ENCODE results near the gene SLC26A6. TPM values are rescaled to one million over a fixed set of nuclear protein-coding genes. Genes with fewer than 3 reads are reported as not detected.

The SLC26A6 gene
- total RNA-seq, 4 donors from 2014 or later = 14.0 to 29.4 (median 24.1) TPM

DNA sequence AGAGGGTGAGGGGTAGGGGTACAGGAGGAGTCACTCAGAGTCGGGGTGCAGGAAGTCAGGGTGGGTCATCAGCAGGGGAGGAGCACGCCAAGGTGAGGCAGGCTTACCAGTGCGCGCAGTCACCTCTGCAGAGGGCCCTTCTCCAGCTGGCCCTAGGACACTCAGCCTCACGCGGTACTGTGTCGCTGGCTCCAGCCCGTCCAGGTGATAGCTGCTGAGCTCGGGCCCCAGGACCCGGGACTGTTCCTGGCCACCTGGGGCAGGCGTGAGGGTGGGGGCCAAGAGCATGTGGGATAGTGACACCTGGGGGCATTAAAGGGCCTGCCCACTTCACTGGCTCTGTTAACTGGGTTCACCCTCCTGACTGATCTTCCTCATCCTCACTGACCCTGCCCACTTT lies 47.6 kb downstream of the SLC26A6 start:
- Histone ChIP-seq H3K36me3 (peaks cover 66% of the 10 kb centered on the region), H3K4me1 (peaks cover 8% of the 10 kb centered on the region)

DNA sequence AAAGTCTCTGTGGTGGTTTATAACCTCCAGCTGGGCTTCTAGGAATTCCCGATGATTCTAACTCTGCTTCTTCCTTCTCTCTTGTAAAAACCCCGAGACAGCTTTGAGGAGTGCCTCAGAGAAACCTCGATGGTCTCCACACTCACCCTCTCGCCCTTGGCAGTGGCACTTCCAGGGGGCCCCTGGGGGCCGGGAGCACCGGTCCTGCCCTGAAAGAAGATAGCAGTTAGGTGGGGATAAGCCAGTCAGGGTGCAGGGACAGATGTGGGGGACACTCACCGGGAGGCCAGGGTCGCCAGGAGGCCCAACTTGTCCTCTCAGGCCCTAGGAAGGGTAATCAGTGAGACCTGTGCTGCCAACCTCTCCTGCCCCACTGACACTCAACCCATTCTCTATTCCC lies 49.9 kb downstream of the SLC26A6 start:
- Histone ChIP-seq H3K27me3 (no peaks in the 10 kb centered on the region), H3K9me3 (no peaks in the 10 kb centered on the region), H3K36me3 (peaks cover 72% of the 10 kb centered on the region), H3K4me3 (no peak overlapping the region), H3K4me1 (no peaks in the 10 kb centered on the region), H3K27ac (no peak overlapping the region)
- TF ChIP-seq POLR2AphosphoS5 (IDR thresholded peaks at IDR 0.05) = no peak
- TF ChIP-seq EP300 (IDR thresholded peaks at IDR 0.05) = no peak
- no peak for TF ChIP-seq POLR2A (IDR thresholded peaks at IDR 0.05)
- TF ChIP-seq, protein P1, sequence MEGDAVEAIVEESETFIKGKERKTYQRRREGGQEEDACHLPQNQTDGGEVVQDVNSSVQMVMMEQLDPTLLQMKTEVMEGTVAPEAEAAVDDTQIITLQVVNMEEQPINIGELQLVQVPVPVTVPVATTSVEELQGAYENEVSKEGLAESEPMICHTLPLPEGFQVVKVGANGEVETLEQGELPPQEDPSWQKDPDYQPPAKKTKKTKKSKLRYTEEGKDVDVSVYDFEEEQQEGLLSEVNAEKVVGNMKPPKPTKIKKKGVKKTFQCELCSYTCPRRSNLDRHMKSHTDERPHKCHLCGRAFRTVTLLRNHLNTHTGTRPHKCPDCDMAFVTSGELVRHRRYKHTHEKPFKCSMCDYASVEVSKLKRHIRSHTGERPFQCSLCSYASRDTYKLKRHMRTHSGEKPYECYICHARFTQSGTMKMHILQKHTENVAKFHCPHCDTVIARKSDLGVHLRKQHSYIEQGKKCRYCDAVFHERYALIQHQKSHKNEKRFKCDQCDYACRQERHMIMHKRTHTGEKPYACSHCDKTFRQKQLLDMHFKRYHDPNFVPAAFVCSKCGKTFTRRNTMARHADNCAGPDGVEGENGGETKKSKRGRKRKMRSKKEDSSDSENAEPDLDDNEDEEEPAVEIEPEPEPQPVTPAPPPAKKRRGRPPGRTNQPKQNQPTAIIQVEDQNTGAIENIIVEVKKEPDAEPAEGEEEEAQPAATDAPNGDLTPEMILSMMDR (IDR thresholded peaks at IDR 0.05) = no peak
- 83% methylated on average over 8 of the region's 8 CpGs for WGBS
- no peak for DNase-seq (ENCODE audit: low spot score in 2 of 2)

More for the DNA sequence above, 47.6 kb downstream of the SLC26A6 start:
- DNase-seq (ENCODE audit: low spot score in 2 of 2) = no peak
- TF ChIP-seq, protein P1 (IDR thresholded peaks at IDR 0.05) = no peak
- TF ChIP-seq POLR2A (IDR thresholded peaks at IDR 0.05) (no peak), POLR2AphosphoS5 (IDR thresholded peaks at IDR 0.05) (no peak), EP300 (IDR thresholded peaks at IDR 0.05) (no peak)
- H3K4me3 ChIP-seq = no peak overlapping the region
- H3K27ac ChIP-seq = no peak overlapping the region
- H3K27me3 ChIP-seq = no peaks in the 10 kb centered on the region
- WGBS = 69% methylated on average over 2 of the region's 11 CpGs
- no peaks in the 10 kb centered on the region for H3K9me3 ChIP-seq

DNA sequence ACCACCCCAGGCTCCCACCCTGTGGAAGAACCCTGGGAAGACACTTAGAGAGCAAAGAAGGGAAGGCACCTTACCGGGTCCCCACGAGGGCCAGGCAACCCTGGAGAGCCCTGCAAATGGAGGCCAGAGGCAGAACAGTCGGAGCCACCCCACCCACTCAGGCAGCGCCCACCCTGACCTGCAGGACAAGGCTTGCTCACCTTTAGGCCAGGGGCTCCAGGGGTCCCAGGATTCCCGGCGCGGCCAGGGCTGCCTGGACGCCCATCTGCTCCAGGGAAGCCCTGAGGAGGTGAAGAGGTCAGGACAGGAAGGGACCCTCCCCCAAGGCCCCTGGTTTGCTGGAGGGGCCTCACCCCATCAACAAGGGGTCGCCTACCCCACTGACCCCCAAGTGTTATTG lies 50.4 kb downstream of the SLC26A6 start:
- Histone ChIP-seq H3K9me3 (no peaks in the 10 kb centered on the region), H3K4me1 (no peaks in the 10 kb centered on the region), H3K4me3 (no peak overlapping the region), H3K27me3 (no peaks in the 10 kb centered on the region), H3K36me3 (peaks cover 68% of the 10 kb centered on the region), H3K27ac (no peak overlapping the region)
- WGBS = 80% methylated on average over 1 of the region's 9 CpGs
- TF ChIP-seq POLR2AphosphoS5 (IDR thresholded peaks at IDR 0.05) (no peak), EP300 (IDR thresholded peaks at IDR 0.05) (no peak), POLR2A (IDR thresholded peaks at IDR 0.05) (no peak)
- TF ChIP-seq, protein P1 (IDR thresholded peaks at IDR 0.05) = no peak
- DNase-seq (ENCODE audit: low spot score in 2 of 2) = no peak

DNA sequence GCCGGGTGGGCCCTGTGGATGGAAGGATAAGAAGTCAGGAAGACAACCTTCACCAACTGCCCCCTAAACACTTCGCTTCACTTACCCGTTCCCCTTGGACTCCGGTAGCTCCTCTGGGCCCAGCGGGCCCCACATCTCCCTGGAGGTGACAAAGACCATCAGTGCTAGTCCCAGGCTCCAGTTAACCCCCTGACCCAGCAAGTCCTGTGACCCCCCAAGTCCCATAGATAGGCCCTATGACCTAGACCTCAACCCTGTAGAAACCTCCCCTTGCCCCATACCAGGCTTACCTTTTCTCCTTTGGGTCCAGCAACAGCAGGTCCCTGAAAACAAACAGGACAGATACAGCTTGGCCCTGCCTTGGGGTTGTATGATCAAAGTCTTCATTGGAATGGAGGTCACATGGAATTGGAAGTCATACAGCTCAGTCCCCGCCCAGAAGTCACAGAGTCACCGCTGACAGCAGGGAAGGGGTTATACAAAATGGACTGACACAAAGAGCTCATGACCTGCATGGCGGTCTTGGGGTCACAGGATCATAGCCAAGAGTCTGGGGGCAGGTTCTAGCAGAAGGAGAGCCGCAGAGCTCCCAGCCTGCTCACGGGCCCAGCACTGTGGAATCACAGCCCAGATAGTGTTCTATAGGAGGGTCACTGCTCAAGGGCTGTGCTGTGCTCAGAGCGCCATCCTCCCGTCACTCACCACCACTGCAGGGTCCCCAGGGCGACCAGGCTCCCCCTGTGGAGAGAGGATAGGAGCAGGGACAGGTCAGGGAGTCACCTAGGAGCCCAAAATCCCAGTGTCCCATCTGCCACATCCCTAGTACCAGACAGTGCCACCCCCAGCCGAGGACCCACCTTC lies 53.4 kb downstream of the SLC26A6 start:
- peaks cover 67% of the 10 kb centered on the region for H3K36me3 ChIP-seq
- H3K27me3 ChIP-seq = no peaks in the 10 kb centered on the region
- no peak overlapping the region for H3K4me3 ChIP-seq
- peaks cover 4% of the 10 kb centered on the region for H3K4me1 ChIP-seq
- no peak for DNase-seq (ENCODE audit: low spot score in 2 of 2)
- no peak overlapping the region for H3K27ac ChIP-seq
- WGBS = 89% methylated on average over 9 of the region's 14 CpGs
- TF ChIP-seq, protein P1 (IDR thresholded peaks at IDR 0.05) = no peak
- TF ChIP-seq POLR2A (IDR thresholded peaks at IDR 0.05) = no peak
- TF ChIP-seq POLR2AphosphoS5 (IDR thresholded peaks at IDR 0.05) = no peak
- TF ChIP-seq EP300 (IDR thresholded peaks at IDR 0.05) = no peak
- no peaks in the 10 kb centered on the region for H3K9me3 ChIP-seq

DNA sequence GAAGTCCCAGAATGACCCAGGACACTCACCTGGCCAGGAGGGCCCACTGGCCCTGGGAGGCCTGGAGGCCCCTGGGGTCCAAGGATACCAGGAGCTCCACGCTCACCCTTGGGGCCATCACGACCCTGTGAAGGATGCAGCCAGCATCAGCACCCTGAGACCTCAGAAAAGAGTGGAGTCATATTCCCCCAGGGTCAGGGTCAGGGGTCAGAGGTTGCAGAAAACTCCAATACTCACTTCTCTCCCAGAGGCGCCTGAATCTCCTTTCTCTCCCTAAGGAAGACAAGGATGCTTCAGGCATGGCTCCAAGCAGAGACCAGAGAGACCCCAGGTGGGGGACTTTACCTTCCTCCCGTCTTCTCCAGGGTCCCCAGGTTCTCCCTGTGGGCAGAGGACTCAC lies 58.6 kb downstream of the SLC26A6 start:
- no peak for TF ChIP-seq POLR2A (IDR thresholded peaks at IDR 0.05)
- TF ChIP-seq POLR2AphosphoS5 (IDR thresholded peaks at IDR 0.05) = no peak
- no peak for TF ChIP-seq EP300 (IDR thresholded peaks at IDR 0.05)
- TF ChIP-seq, protein P1 (IDR thresholded peaks at IDR 0.05) = no peak
- H3K9me3 ChIP-seq = no peaks in the 10 kb centered on the region
- no peak overlapping the region for H3K27ac ChIP-seq
- H3K27me3 ChIP-seq = no peaks in the 10 kb centered on the region
- H3K36me3 ChIP-seq = peaks cover 71% of the 10 kb centered on the region
- H3K4me1 ChIP-seq = peaks cover 4% of the 10 kb centered on the region
- H3K4me3 ChIP-seq = no peak overlapping the region
- 79% methylated on average over 4 of the region's 4 CpGs for WGBS
- DNase-seq (ENCODE audit: low spot score in 2 of 2) = no peak
